Breast epithelium (tissue), 4 donors: ENCODE data around the gene PALMD. TPM values are rescaled to one million over a fixed set of nuclear protein-coding genes. Genes with fewer than 3 reads are reported as not detected.
A peak's percentile ranks its signal among the peaks of the same experiment; 100 is the strongest.

Experiments
- DNase-seq, 2 donors: peaks; one replicate each; pipeline ENCODE4 v3.0.0-alpha.2; 2019; ENCODE audit warnings: low spot score in 2 of 2
- H3K27ac ChIP-seq, 2 donors: fragments of 200-600 bp; sonication (generic) in 1 of 2; one replicate each; pipeline ENCODE4 v1.5.1; 2016 to 2019; ENCODE audit warnings: mild to moderate bottlenecking in 1 of 2
- H3K27me3 ChIP-seq, 2 donors: fragments of 200-600 bp; sonication (generic) in 1 of 2; one replicate each; pipeline versions ENCODE4 v1.5.1 to v1.6.0; 2017 to 2019; ENCODE audit warnings: control low read depth in 1 of 2, mild to moderate bottlenecking in 1 of 2
- H3K36me3 ChIP-seq: fragments of 200-600 bp; one replicate; pipeline ENCODE4 v1.5.1; 2019
- H3K4me1 ChIP-seq, 2 donors: fragments of 200-600 bp; sonication (generic); one replicate each; pipeline ENCODE4 v1.5.1; 2016 to 2019; ENCODE audit warnings: control low read depth in 1 of 2
- H3K4me3 ChIP-seq, 3 donors: fragments of 200-600 bp; sonication (generic); 1 replicate in 2 of 3; 2 replicates in 1 of 3; pipeline ENCODE4 v1.5.1; 2016 to 2019; ENCODE audit warnings: mild to moderate bottlenecking in 3 of 3, moderate library complexity in 2 of 3
- H3K9me3 ChIP-seq, 2 donors: fragments of 200-600 bp; sonication (generic) in 1 of 2; one replicate each; pipeline ENCODE4 v1.5.1; 2016 to 2019; ENCODE audit warnings: control low read depth in 1 of 2
- CTCF ChIP-seq, 3 donors: fragments of 450-650 bp; IDR thresholded peaks; one replicate each; pipeline ENCODE4 v1.5.1; 2016 to 2017; ENCODE audit warnings: antibody characterized with exemption in 3 of 3, mild to moderate bottlenecking in 3 of 3, moderate library complexity in 3 of 3
- POLR2A ChIP-seq: fragments of 450-650 bp; IDR thresholded peaks from one replicate; pipeline ENCODE4 v1.6.1; 2016; ENCODE audit warnings: antibody characterized with exemption, mild to moderate bottlenecking, moderate library complexity
- POLR2AphosphoS5 ChIP-seq, 3 donors: sonication (generic); formaldehyde crosslinking; IDR thresholded peaks; one replicate each; pipeline ENCODE4 v1.6.1; 2017; ENCODE audit warnings: antibody characterized with exemption in 3 of 3
- intact Hi-C: fragments of 100-400 bp; cut with DNase I; formaldehyde crosslinking; loops from one replicate; pipeline ENCODE4 v1.15.1; 2023; ENCODE audit warnings: low total_unique reads
- total RNA-seq, 3 donors: library from RNA; depleted of rRNA; stranded (reverse); fragments of >200 nt; gene quantifications; one replicate each; pipeline ENCODE4 v1.1.0, GENCODE V29; 2016

The PALMD gene
- total RNA-seq, 3 donors from 2014 or later, result 35.3 to 96.7 (median 77.7) TPM

GRCh38 chr1:99650773-99651437 is 5.0 kb downstream of the PALMD start:
- Histone ChIP-seq H3K36me3 (no peaks in the 10 kb centered on the region), H3K4me1 (no peaks in the 10 kb centered on the region), H3K27ac (peak overlapping the region; percentile 91 to 94), H3K27me3 (no peaks in the 10 kb centered on the region), H3K9me3 (no peaks in the 10 kb centered on the region), H3K4me3 (peak overlapping the region in 1 of 3 donors; percentile 39)
- intact Hi-C loops, result no loop called here
- no peak for DNase-seq
- TF ChIP-seq POLR2AphosphoS5 (IDR thresholded peaks at IDR 0.05) (no peak), CTCF (IDR thresholded peaks at IDR 0.05) (peak in 1 of 3 donors; percentile 36)

DNA sequence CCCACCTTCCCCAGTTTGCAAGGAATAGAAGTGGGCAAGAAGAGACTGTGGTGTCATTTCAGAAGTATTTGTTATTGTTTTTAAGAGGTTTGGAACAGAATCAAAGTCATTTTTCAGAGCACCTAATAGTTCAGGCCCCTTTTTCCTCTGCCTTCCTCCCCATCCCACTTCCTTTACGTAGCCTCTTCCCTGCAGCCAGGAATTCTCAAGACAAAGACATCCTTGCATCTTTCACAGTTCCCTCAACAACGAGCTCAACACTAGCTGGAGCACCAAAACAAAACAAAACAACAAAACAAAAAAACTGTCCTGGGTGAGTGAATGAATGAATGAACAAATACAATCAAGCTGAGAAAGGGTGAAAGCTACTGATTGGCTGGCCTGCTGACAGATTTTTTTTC is 7.0 kb downstream of the PALMD start:
- Histone ChIP-seq H3K36me3 (no peaks in the 10 kb centered on the region), H3K27ac (peak overlapping the region; percentile 78 to 94), H3K4me3 (no peak overlapping the region), H3K4me1 (no peaks in the 10 kb centered on the region), H3K9me3 (no peaks in the 10 kb centered on the region), H3K27me3 (no peaks in the 10 kb centered on the region)
- TF ChIP-seq CTCF (IDR thresholded peaks at IDR 0.05) (no peak), POLR2A (no peak), POLR2AphosphoS5 (IDR thresholded peaks at IDR 0.05) (no peak)
- DNase-seq, result no peak
- intact Hi-C loops, result no loop called here

GRCh38 chr1:99655376-99655775 is 9.5 kb downstream of the PALMD start:
- intact Hi-C loops, result no loop called here
- H3K4me3 ChIP-seq, result no peak overlapping the region
- H3K27me3 ChIP-seq, result no peaks in the 10 kb centered on the region
- H3K27ac ChIP-seq, result no peak overlapping the region
- DNase-seq, result no peak
- H3K4me1 ChIP-seq, result peaks cover 0 to 6% of the 10 kb centered on the region in 2 donors
- H3K36me3 ChIP-seq, result no peaks in the 10 kb centered on the region
- no peak for TF ChIP-seq POLR2A
- no peak for TF ChIP-seq CTCF (IDR thresholded peaks at IDR 0.05)
- no peak for TF ChIP-seq POLR2AphosphoS5 (IDR thresholded peaks at IDR 0.05)
- no peaks in the 10 kb centered on the region for H3K9me3 ChIP-seq

DNA sequence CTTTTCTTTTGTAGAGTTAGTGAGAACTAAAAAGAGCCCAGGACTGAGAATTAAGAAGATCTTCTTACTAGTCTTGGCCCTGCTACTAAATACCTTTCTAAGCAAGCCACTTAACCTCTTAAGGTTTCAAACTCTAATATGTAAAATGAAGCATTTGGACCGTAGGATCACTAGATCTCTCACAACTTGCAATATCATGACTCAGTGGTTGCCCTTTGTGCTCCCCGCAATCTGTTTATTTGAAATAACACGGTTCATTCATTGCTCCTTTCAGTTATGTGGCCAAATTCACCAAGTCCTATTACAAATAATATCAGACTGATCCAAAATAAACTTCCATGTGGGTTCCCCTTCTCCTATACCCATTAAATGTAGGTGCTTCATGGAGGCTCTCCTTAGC is 10.8 kb downstream of the PALMD start:
- Histone ChIP-seq H3K27ac (peak overlapping the region; percentile 50 to 73), H3K9me3 (no peaks in the 10 kb centered on the region), H3K36me3 (no peaks in the 10 kb centered on the region), H3K4me3 (no peak overlapping the region), H3K4me1 (peaks cover 0 to 10% of the 10 kb centered on the region in 2 donors), H3K27me3 (no peaks in the 10 kb centered on the region)
- TF ChIP-seq POLR2A (no peak), CTCF (IDR thresholded peaks at IDR 0.05) (no peak), POLR2AphosphoS5 (IDR thresholded peaks at IDR 0.05) (no peak)
- DNase-seq, result no peak
- intact Hi-C loops, result no loop called here

DNA sequence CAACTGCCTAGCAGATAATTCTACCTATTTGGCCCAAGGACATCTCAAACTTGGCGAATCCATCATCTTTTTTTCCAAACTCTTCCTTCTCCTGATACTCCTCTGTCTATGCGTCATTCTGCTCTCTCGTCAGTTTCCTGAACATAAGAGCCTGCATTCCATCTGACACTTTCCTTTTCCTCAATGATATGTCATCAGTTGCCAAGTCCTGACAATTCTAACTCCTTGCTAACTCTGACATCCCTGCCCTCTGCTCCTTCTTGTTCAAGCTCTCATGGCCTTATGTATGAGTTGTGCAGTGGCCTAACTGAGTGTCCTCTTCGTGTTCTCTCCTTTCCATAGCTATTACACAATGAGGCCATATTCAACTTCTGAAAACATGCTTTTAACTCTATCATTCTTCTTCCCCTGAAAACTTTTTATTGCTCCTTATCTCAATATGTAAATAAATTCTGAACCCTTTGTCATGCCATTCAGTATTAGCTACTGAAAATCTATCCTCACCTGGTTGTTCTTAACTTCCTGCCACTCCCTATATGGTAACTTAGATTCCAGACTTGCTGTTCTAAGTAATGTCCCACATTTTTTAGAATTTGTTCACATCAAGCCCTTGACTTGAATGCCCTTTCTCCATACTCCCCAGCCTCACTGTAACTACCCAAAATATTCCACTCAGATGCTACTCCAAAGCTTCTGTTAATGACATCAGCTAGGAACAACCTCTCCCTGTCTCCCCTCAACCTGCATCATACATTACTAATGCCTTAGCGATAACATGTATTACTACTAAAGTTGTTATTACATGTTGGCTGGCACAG is 11.5 kb downstream of the PALMD start:
- H3K27ac ChIP-seq, result peak overlapping the region; percentile 50 to 73
- TF ChIP-seq POLR2AphosphoS5 (IDR thresholded peaks at IDR 0.05), result no peak
- no peak for TF ChIP-seq CTCF (IDR thresholded peaks at IDR 0.05)
- TF ChIP-seq POLR2A, result no peak
- H3K4me3 ChIP-seq, result no peak overlapping the region
- H3K27me3 ChIP-seq, result no peaks in the 10 kb centered on the region
- H3K4me1 ChIP-seq, result peaks cover 0 to 13% of the 10 kb centered on the region in 2 donors
- no peaks in the 10 kb centered on the region for H3K36me3 ChIP-seq
- no peaks in the 10 kb centered on the region for H3K9me3 ChIP-seq
- intact Hi-C loops, result no loop called here
- DNase-seq, result no peak
